Stimulated activated CD4-positive, alpha-beta T cell treated with anti-CD3 and anti-CD28 coated beads, TNF-alpha, amount 100 ng/mL, for 4 hours (primary cell): ENCODE data around the gene DLGAP1.
"Not testable (repeated sequence)": the region's sequence is repeated elsewhere in the genome, so short reads cannot be mapped to it uniquely, and the experiment has no call there.

ENCODE experiments used
- DNase-seq, 3 experiments: peaks; one replicate each; pipeline ENCODE4 v3.0.0-alpha.2; 2020; ENCODE audit warnings: low read depth in 3 of 3

The DLGAP1 gene

DNA sequence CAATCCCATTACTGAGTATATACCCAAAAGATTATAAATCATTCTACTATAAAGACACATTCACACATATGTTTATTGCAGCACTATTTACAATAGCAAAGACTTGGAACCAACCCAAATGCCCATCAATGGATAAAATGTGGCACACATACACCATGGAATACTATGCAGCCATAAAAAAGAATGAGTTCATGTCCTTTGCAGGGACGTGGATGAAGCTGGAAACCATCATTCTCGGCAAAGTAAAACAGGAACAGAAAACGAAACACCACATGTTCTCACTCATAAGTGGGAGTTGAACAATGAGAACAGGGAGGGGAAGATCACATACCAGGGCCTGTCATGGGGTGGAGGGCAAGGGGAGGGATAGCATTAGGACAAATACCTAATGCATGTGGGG is 167.8 kb downstream of the DLGAP1 start:
- not testable (repeated sequence) for DNase-seq

DNA sequence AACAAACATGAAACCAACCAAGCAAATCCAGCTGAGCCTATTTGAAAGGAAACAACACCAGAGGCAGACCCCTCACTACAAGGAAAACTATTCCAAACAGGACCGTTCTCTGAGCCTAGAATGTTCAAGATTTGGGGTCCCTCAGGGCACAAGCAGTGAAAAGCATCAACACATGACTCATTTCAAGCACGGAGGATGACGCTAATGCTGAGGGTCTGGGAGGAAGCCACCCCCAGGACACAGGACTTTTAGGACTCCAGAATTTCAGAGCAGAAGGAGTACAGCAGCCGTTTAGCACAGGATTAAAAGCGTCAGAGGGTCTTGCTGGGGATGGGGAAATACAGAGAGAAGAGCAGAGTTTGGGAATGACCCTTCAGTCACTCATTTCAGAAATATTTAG is 168.9 kb downstream of the DLGAP1 start:
- no peak for DNase-seq

- DNase-seq, result no peak
These were observed 169.6 kb downstream of the DLGAP1 start for GRCh38 chr18:4285525-4285924.

- no peak for DNase-seq
These were observed 170.6 kb downstream of the DLGAP1 start for GRCh38 chr18:4284528-4284927.

DNA sequence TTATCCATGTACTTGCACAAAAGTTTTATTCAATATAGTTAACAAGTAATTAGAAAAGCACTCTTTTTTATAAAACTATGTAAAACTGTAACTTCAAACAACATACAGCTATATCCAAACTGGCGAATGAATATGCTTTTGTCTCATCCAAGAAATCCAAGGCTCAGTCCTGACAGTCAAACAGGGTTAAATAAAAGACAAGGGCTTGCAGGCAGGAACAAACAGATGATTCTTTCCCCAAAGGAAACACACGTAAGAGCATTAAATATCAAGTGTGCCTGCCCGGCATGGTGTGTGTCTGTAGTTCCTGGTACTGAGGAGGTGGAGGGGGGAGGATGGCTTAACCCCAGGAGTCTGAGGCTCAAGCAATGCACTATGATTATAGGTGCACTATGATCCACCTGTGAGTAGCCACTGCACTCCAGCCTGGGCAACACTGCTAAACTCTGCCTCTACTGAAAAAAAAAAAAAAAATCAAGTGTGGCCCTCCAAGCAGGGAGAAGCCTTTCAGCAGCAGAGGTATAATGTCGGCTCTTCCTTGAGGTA is 171.3 kb downstream of the DLGAP1 start:
- DNase-seq, result no peak

- no peak for DNase-seq
These were observed 172.2 kb downstream of the DLGAP1 start for GRCh38 chr18:4282954-4283353.

DNA sequence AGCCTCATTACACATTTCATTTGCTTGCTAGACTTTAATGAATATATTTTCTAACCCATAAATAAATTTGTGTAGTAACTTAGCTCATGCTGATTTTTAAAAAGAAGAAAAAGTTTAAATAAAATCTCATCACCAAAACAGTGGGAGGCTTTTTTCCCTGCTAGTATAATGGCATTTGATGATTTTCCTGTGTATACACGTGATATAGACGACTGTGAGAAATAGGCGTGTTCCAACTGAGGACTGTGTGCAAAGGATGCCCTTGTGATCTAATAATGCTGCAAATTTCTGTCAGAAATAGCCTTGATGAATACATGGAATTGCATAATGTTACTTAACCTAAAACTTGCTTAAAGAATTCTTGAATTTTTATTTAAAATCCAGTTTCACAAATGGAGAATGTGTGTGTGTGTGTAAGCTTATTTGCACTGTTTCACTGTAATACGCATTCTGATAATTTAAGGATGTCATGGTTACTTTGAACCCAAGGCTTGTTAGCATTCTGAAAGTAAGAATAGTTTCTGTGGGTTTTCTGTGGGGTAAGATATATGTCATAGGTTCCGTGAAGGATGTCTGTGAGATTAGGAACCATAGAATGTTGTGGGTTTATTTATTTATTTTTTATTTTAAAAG is 178.0 kb downstream of the DLGAP1 start:
- DNase-seq, result no peak

DNA sequence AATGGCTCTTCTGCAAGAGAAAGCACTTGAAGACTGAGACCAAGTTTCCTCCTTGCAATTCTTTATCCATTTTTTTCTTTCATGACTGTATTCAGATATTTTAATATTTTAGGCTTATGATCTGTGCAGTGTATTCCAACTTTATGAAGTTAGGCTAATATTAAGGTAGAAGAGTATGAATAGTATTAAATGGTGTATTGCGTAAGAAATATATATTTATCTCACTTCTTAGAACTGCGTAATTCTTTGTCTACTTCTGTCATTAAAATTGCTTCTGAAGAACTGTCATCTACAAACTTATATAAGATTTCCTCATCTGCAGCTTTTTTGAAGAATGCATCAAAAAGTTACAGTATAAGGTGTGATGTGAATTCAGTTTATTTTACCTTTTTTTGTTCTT is 183.2 kb downstream of the DLGAP1 start:
- DNase-seq, result no peak

- no peak for DNase-seq
These were observed 184.1 kb downstream of the DLGAP1 start for GRCh38 chr18:4270988-4271387.

DNA sequence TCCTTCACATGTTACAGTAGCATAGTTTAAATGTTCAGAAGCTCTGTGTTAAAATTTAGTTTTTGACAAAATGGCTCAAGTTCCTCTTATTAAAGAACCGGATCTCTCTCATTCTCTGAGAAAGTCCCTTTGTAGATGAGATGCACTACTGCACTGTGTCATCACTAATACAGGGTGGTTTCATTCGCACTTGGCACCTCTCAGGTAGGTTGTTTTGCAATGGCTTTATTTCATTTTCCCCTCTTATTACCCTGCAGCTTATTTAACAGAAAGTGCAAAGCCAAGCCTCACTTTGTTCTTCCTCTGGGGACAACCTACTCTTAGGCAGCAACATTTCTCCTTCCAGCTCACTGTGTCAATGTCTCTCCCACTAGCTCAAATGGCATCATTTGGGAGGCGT is 185.1 kb downstream of the DLGAP1 start:
- no peak for DNase-seq

GRCh38 chr18:4267641-4268040 is 187.5 kb downstream of the DLGAP1 start:
- no peak for DNase-seq

- no peak for DNase-seq
These were observed 190.7 kb downstream of the DLGAP1 start for GRCh38 chr18:4264347-4264791.

- no peak for DNase-seq
These were observed 195.0 kb downstream of the DLGAP1 start for GRCh38 chr18:4260107-4260506.

DNA sequence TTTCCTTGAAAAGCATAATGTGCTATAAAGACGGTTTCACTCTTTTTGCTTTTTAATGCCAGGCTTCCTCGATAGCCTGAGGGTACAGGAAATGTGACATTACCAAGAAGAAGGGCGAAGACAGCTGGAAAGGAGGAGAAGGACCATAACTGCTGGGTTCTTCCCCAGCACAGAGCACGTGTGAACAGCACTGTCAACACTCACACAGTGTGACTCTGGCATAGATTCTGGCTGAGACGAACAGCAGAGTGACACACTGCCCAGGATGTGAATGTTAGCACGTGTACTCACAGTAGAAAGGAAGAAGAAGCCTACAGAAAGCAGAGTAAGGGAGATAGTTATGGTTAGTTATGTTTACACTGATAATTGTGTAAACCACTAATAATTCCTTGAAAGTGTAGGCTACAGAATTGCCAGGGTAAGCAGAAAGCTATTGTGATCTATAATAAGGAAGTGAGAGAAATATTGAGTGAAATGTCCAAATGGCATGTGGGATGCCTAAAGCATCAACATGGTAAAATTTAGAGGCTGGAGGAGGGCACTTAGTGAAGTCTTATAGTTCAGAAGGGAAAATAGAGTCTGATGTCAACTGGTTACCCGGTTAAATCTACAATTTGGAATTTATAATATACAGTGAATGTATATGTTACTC is 198.2 kb downstream of the DLGAP1 start:
- no peak for DNase-seq

- DNase-seq, result no peak
These were observed 200.3 kb downstream of the DLGAP1 start for GRCh38 chr18:4254840-4255239.

DNA sequence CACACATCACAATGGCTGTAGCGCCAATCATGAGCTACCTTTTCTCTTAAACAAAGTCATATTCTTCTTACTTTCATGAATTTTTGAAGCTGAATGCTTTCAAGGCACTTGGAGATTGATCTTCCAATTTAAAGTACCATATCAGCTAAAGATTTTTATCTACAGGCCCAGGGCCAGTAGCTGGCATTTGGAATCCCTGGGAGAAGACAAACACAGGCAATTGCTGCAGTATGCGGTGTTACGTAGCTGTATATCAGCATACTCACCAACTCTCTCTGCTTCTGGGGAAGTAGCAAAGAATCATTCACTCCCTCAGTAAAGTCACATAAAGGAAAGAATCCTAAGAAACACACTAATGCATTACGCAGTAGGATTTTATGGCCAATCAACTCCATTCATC is 202.3 kb downstream of the DLGAP1 start:
- no peak for DNase-seq

DNA sequence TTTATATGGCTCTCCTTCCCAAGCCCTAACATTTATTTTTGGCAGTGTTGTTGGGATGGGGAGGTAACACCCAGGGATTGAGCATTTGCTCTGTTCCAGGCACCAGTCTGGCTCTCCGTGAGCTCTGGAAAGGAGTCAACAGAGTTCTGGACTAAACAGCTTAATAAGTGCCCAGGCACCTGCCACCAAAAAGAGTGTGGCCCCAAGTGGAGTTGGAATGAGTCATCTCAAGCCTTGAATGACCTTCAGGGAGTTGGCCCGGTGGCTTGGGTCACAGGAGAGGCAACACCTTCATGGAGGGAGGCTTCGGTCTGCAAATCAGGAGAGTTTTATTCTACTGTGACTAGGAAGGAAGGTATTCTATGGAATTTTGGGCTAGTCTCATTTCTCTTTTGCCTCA is 203.2 kb downstream of the DLGAP1 start:
- DNase-seq, result no peak

DNA sequence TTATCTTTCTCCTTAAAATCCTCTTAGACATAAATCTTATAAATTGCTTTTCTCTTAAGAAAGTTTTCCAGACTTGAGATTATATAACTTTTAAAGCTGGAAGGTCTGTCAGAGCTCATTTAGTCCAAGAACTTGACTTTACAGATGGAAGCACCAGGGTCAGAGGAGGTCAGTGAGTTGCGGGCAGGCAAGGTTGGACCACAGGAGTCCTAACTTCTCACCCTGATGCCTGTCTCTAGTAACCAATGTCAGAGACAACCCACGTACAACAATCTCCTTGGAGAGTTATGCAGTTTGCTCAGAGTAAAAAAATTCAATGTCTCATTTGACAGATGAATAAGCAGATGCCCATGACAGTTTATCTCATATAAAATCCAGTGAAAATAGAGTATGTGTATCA is 203.9 kb downstream of the DLGAP1 start:
- DNase-seq, result no peak

- no peak for DNase-seq
These were observed 205.0 kb downstream of the DLGAP1 start for GRCh38 chr18:4250141-4250540.

DNA sequence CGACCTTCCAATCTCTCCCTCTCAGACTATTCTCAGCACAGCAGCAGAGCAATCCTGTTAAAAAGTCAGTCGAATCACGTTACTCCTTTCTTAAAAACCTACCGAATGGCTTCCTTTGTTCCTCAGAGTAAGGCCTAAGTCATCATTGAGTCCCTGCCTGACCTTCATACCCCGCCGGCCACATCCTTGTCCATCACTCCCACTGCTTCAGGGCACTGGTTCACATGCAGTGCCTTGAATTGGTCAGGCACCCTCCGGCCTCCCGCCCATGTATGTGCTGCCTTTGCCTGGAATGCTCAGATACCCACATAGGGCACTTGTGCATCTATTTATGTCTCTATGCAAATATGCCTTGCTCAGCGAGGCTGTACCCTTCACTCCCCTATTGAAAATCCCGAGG is 206.4 kb downstream of the DLGAP1 start:
- no peak for DNase-seq

DNA sequence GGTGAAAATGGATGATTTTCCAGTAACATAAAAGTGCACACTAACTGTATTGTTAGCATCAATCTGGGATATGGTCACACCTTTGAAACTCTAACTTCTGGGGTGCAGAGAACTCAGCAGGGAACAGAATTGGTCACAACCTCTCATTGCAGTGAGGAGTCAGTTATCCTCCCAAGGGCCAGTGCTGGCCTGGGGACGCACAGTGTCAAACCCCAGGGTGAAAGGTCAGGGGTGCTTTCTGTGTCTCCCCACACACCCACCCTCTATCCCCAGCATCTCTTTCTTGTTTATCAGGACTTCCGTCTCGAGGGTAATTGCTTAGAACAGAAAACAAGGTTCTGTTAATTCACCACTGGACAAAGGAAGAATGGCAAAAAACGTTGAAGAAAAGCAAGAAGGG is 208.7 kb downstream of the DLGAP1 start:
- DNase-seq, result no peak

GRCh38 chr18:4245456-4245855 is 209.7 kb downstream of the DLGAP1 start:
- DNase-seq, result no peak

- no peak for DNase-seq
These were observed 212.5 kb downstream of the DLGAP1 start for GRCh38 chr18:4242431-4243161.
